GM21526 (cell line): ENCODE results near the gene CENPV.
"Not testable (repeated sequence)": the region's sequence is repeated elsewhere in the genome, so short reads cannot be mapped to it uniquely, and the experiment has no call there.

Experiments used
- ATAC-seq: cut with Tn5 transposase; IDR thresholded peaks from one replicate; pipeline ENCODE4 v1.9.1; 2021; ENCODE audit warnings: moderate library complexity; ENCODE audit not compliant: unreplicated experiment, low FRiP score

Gene CENPV

GRCh38 chr17:16353317-16354174 lies at the start of gene CENPV:
CENPV (minus strand) TSS chr17:16353469; CDS start chr17:16353436, 33 bp downstream.
- ATAC-seq, result peak; percentile 73

- no peak for ATAC-seq
These were observed 45.3 kb upstream of the CENPV start for GRCh38 chr17:16398270-16399267.

- ATAC-seq, result not testable (repeated sequence)
These were observed 43.4 kb upstream of the CENPV start for GRCh38 chr17:16396693-16397092.

GRCh38 chr17:16395887-16396286 lies 42.6 kb upstream of the CENPV start:
- ATAC-seq, result not testable (repeated sequence)

- ATAC-seq, result not testable (repeated sequence)
These were observed 39.2 kb upstream of the CENPV start for GRCh38 chr17:16392491-16392890.

- no peak for ATAC-seq
These were observed 38.2 kb upstream of the CENPV start for GRCh38 chr17:16391451-16391850.

- ATAC-seq, result not testable (repeated sequence)
These were observed 32.8 kb upstream of the CENPV start for GRCh38 chr17:16386126-16386507.

- no peak for ATAC-seq
These were observed 31.3 kb upstream of the CENPV start for GRCh38 chr17:16384557-16384956.

GRCh38 chr17:16383772-16384287 lies 30.6 kb upstream of the CENPV start:
- ATAC-seq, result no peak

- ATAC-seq, result no peak
These were observed 29.9 kb upstream of the CENPV start for GRCh38 chr17:16383216-16383615.

GRCh38 chr17:16381496-16381820 lies 28.2 kb upstream of the CENPV start:
- ATAC-seq, result peak; percentile 7

- ATAC-seq, result peak; percentile 89
These were observed 27.6 kb upstream of the CENPV start, which contains the start of gene UBB for GRCh38 chr17:16380640-16381495. UBB (plus strand) TSS chr17:16381091; CDS start chr17:16381908, 817 bp downstream.

- ATAC-seq, result no peak
These were observed 26.4 kb upstream of the CENPV start for GRCh38 chr17:16379654-16380053.

- ATAC-seq, result no peak
These were observed 25.5 kb upstream of the CENPV start for GRCh38 chr17:16378636-16379282.

- ATAC-seq, result no peak
These were observed 24.7 kb upstream of the CENPV start for GRCh38 chr17:16377941-16378341.

GRCh38 chr17:16374146-16374938 lies 21.1 kb upstream of the CENPV start:
- no peak for ATAC-seq

- no peak for ATAC-seq
These were observed 18.5 kb upstream of the CENPV start for GRCh38 chr17:16371742-16372141.

- no peak for ATAC-seq
These were observed 11.4 kb upstream of the CENPV start for GRCh38 chr17:16364625-16365024.
